Right lung (tissue), 5 donors: ENCODE data around the gene CCDC142. TPM values are rescaled to one million over a fixed set of nuclear protein-coding genes. Genes with fewer than 3 reads are reported as not detected.

Experiments used
- DNase-seq, 2 donors: peaks; one replicate each; pipeline ENCODE4 v3.0.0-alpha.2; 2013
- polyA plus RNA-seq, 5 donors: library from polyadenylated mRNA; unstranded; fragments of 120-200 nt; gene quantifications; one replicate each; pipeline versions ENCODE4 v1.2.1 to v1.2.3, GENCODE V29; 2013; ENCODE audit warnings: inconsistent platforms in 1 of 5, low replicate concordance in 1 of 5; ENCODE audit not compliant: insufficient read length in 5 of 5, insufficient read depth in 1 of 5

The CCDC142 gene
- polyA plus RNA-seq, 5 donors, result 13.0 to 18.1 (median 16.4) TPM

DNA sequence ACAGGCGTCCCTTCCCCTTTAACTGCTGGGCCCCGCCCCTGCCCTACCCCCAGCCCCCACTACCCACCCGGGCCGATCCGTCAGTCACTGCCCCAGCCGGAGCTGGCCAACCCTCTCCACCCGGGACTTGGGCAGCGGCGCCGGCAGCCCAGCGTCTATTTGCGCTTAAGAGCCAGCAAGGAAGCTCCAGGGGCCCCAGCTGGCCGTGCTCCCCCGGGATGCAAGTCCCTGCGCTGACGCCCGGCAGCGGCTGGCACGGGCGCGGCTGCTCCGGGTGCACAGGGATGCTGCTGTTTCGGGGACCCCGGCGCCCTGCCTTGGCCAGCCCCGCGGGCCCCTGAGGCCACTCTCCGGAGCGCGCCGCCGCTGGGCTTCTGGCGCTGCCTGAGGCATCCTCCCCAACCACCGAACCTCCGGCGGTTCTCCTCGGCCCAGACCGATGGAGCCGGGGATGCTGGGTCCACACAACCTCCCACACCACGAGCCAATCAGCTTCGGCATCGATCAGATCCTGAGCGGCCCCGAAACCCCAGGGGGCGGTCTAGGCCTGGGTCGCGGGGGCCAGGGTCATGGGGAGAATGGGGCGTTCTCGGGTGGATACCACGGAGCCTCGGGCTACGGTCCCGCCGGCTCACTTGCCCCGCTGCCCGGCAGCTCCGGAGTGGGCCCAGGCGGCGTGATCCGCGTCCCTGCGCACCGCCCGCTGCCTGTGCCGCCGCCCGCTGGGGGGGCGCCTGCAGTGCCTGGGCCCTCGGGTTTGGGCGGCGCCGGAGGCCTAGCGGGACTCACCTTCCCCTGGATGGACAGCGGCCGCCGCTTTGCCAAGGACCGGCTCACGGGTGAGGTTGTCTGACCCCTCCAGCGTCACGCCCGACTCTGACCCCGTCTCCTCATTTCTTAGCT is 31.8 kb upstream of the CCDC142 start, which contains the start of gene TLX2:
Gene TLX2 (plus strand): TSS at position 83 of the 903 bp plus-strand sequence. CDS start 357 bp downstream, at position 440.
- no peak for DNase-seq

DNA sequence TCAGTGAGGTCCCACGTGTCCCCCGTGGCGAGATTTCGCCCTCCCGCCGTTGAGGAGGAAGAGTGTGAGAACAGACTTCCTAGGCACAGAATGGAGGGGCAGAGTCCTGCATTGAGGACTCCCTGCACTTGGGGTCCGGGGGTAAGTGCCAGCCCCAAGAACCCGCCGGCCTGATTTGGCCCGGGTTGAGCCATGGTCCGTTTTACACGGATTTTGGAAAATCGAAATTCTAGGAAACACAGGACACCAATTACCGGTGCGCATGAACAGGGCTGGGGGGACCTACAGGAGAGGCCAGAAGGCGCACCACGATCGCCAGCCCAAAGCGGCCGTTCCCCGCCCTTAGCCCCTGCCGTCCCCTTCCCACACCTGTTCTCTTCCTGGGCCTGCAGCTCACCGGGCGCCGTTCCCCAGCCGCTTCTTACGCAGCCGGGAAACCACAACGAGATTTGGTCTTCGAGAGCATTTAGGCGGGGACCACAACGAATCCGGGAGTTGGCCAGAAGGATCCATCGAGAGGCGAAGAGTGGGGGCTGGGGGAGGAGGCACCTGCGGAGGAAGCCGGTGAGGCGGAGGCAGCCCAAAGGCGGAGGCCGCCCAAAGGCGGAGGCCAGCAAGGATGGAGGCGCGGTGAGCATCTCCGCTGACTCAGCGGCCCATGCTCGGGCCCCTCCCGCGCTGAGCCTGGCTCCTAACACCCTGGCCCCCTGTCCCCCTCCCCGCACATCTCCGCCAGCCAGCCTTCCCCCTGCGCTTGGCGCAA is 31.0 kb upstream of the CCDC142 start:
- no peak for DNase-seq

DNA sequence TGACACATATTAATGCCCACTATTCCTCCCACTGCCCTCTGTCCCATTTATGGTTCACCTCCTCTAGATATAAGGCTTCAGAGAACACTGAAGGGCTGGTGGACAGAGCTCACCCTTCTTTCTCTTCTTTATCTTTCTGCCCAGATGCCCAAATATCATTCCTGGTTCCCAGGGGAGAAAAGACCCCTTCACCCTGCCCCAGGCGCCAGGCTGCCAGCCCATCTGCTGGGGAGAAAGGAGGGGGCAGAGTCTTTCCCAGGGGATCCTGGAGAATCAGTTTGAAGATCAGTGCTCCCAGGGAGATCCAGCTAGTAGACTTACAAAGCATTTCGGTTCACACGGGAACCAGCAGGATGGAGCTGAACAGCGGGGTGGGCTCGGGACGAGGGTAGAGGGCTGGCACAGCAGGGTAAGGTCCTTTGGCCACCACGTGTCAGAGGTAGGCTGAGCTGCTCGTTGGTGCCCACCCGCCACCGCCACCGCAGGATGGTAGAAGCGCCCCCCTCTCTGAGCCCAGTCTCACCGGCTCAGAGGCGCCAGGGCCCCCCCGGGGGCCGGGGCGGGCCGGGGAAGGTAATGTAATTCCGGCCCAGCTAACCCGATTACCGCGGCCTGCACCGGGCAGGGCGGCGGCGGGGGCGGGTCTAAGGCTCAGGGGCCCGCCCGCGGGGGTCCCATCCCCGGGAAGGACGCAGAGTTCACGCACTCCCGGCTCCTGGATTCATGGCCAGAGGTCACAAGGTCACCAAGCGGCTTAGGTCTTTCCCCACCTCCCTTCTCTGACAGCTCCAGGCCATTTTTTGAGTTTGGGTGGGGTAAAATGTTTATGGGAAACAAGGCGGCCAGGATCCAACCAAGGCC is 30.2 kb upstream of the CCDC142 start:
- no peak for DNase-seq

DNA sequence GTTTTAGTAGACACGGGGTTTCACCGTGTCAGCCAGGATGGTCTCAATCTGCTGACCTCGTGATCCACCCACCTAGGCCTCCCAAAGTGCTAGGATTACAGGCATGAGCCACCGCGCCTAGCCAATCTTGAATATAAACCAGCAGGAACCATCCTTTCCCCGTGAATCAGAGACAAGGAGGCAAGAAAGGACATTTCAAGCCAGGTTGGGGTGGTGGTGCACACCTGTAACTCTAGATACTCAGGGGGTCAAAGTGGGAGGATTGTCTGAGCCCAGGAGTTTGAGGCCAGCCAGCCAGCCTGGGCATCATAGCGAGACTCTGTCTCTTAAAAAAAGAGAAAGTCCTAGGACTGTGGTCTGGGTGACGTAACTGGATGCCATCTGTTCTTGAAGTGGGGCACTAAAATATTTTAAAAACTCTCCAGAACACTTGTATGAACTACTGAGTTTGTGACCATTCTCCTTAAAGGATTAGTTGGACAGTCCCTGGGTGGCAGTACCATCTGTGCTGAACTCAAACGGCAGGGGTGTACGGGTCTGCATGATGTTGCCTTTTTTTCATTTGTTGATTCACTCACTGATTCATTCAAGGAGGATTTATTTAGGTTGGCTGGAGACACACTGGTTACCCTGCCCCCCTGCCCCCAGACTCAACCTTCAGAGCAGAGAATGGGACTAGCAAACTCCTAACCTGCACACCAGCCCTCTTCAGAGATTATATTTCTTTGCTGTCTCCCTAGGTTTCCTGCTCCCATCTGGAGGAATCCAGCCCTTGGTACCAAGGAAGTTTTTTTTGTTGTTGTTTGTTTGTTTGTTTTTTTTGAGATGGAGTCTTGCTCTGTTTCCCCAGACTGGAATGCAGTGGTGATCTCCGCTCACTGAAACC is 28.5 kb upstream of the CCDC142 start:
- no peak for DNase-seq

- DNase-seq, result no peak
Observed at GRCh38 chr2:74510272-74510671, 27.5 kb upstream of the CCDC142 start.

GRCh38 chr2:74507926-74508520 is 25.2 kb upstream of the CCDC142 start:
- DNase-seq, result no peak

DNA sequence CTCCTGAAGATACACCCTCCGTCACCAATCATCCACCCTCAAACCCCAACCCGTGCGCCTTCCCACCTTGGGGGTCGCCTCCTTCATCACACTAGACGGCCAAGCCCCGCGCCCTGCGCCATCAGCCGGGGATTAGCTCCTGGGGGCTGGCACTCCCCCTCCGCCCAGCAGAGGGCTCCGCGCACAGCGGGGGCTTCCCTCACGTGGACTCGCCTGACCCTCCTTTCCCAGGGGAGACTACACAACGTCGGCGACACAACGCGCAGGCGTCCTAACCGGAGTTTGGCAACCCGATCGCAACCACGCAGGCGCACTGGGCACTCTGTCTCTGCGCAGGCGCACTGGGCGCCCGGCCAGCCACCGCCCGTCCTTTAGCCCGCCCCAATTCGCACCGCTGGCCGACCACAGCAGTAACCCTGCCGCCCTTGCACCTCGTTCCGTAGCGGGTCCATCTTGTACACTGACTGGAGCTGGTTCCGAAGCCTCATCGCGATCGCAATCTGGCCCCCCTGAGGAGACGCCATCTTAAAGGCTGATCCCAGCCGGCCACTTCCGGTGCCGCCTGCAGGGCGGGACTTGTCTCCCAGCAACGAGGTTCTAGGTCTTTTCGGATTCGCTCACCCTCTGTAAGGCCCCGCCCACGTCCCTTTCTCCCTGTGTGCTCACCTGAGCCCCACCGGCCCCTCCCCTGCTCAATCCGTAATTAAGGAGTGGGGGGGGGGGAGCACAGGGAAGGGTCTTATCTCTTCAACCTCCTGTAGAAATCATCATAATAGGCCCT is 24.5 kb upstream of the CCDC142 start, which contains the start of gene PCGF1:
Gene PCGF1 (minus strand): TSS at position 551 of the 781 bp plus-strand sequence. CDS start 27 bp downstream, at position 524.
- peak; percentile 98 to 99 for DNase-seq

GRCh38 chr2:74505448-74506246 is 22.8 kb upstream of the CCDC142 start:
- no peak for DNase-seq

DNA sequence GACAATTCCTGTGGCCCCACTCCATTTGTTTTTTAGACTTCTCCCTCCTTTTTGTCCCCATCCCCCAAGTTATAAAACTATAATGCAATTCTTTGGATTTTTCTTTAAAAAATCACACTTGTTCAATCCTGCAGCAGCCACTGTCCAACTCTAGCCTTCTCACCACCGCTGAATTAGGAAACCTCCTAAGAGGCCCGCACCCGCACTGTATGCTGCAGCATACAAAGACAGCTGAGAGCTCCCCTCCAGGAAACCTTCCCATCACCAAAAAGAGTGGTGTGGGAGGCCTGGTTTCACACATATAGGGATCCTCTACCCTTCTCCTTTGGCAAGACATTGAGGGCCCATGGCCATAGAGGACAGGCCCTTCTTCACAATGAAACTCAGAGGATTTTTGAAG is 21.8 kb upstream of the CCDC142 start:
- DNase-seq, result no peak

GRCh38 chr2:74503506-74504475 is 21.0 kb upstream of the CCDC142 start:
- DNase-seq, result no peak

- DNase-seq, result peak; percentile 48 to 58
Observed at GRCh38 chr2:74502720-74503505, 20.1 kb upstream of the CCDC142 start.

- no peak for DNase-seq
Observed at GRCh38 chr2:74502147-74502719, 19.4 kb upstream of the CCDC142 start.

- DNase-seq, result no peak
Observed at GRCh38 chr2:74501335-74502071, 18.7 kb upstream of the CCDC142 start.

DNA sequence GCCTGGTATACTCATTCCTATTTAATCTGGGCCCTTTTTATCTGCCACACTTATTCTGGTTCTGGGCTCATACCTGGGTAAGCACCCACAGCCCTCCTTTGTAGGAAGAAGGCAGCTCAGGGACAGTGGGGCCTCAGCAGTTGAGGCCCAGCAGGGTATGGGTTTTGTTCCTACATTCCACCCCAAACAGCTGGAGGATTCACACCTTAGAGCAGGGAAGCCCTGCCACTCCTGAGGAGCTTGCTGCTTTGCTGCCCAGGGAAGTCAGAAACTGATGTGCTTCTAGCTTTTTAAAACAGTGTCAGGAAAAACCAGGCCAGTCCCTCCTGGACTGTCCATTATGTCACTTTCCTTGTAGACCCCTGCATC is 17.8 kb upstream of the CCDC142 start:
- DNase-seq, result no peak

DNA sequence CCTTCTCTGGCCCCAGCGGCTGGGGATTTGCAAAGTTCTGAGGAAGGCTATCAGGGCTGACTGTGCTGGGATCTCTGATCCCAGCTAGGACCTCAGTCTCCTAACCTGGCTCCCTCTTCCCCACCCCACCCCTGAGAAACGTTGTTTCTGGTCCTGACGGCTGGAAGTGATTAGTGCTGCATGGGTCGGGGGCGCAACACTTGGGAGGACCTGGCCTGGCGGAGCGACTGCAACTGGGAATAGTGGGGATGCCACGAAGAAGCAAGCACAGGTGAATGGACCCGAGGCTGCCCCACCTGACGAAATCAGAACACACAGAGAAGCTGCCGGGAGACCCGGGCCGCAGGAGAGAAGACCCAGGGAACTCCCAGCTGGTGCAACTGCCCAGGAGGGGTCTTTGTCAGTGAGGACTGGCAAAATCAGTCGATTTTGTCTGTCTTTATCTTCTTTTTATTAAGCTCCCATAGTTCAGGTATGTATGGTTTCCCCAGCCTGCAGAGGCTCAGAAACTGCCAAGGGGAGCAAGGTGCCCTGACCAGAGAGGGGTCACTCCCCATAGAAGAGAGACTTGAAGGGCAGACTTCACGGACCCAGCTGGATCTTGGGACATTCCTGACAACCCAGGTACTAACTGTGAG is 17.3 kb upstream of the CCDC142 start:
- DNase-seq, result no peak
